Measurements from ENCODE around the gene TGFA.

TGFA gene

GRCh38 chr2:70561893-70562292 lies 8.3 kb upstream of the TGFA start:
- DNase-seq (ENCODE audit: insufficient read length, low spot score) (no peak), FAIRE-seq (no peak)
- no peak for TF ChIP-seq CTCF (IDR thresholded peaks at IDR 0.05; ENCODE audit: insufficient read depth, missing control alignments)

GRCh38 chr2:70560442-70560841 lies 6.8 kb upstream of the TGFA start:
- DNase-seq (ENCODE audit: insufficient read length, low spot score) (no peak), FAIRE-seq (no peak)
- TF ChIP-seq CTCF (IDR thresholded peaks at IDR 0.05; ENCODE audit: insufficient read depth, missing control alignments) = no peak

GRCh38 chr2:70560040-70560439 lies 6.4 kb upstream of the TGFA start:
- FAIRE-seq = no peak
- DNase-seq (ENCODE audit: insufficient read length, low spot score) = no peak
- no peak for TF ChIP-seq CTCF (IDR thresholded peaks at IDR 0.05; ENCODE audit: insufficient read depth, missing control alignments)

GRCh38 chr2:70558195-70558808 lies 4.7 kb upstream of the TGFA start:
- DNase-seq (ENCODE audit: insufficient read length, low spot score) (no peak), FAIRE-seq (no peak)
- no peak for TF ChIP-seq CTCF (IDR thresholded peaks at IDR 0.05; ENCODE audit: insufficient read depth, missing control alignments)

GRCh38 chr2:70557171-70557838 lies 3.7 kb upstream of the TGFA start:
- no peak for TF ChIP-seq CTCF (IDR thresholded peaks at IDR 0.05; ENCODE audit: insufficient read depth, missing control alignments)
- FAIRE-seq (no peak), DNase-seq (ENCODE audit: insufficient read length, low spot score) (peak; percentile 39)

GRCh38 chr2:70556608-70557007 lies 3.0 kb upstream of the TGFA start:
- no peak for FAIRE-seq
- DNase-seq (ENCODE audit: insufficient read length, low spot score) = no peak
- TF ChIP-seq CTCF (IDR thresholded peaks at IDR 0.05; ENCODE audit: insufficient read depth, missing control alignments) = no peak

- no peak for DNase-seq (ENCODE audit: insufficient read length, low spot score)
- no peak for TF ChIP-seq CTCF (IDR thresholded peaks at IDR 0.05; ENCODE audit: insufficient read depth, missing control alignments)
- no peak for FAIRE-seq
Measured at GRCh38 chr2:70554338-70554892, 789 bp upstream of the TGFA start.

Data from D721Med (cell line).